Measurements from ENCODE around the gene GABPB1.
"Not testable (repeated sequence)": the region's sequence is repeated elsewhere in the genome, so short reads cannot be mapped to it uniquely, and the experiment has no call there.

Gene GABPB1

DNA sequence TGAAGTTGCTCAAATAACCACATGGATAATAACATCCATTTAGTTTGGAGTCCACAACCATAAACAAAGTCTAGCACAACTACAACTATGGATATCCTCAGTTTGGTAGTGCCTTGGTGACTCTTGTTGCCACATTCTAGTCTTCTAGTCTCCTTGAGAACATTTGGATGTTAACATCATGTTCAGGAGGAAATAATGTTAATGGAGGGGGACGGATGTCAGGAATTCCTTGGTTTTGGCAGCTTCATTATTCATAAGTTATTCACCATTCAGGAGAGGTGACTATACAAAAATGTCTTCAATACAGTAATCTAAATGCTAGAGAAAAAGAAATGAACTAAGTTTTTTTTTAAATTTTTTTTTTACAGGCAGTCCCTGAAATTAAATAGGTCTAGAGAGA, 26.4 kb upstream of the GABPB1 start:
- H3K4me1 ChIP-seq (ENCODE audit: control insufficient read depth in 1 of 2, insufficient read depth in 2 of 2, low read length in 2 of 2), result no peaks in the 10 kb centered on the region
- no peak overlapping the region for H2AK5ac ChIP-seq (ENCODE audit: low read length)
- H3K27ac ChIP-seq (ENCODE audit: low read depth, low read length), result no peak overlapping the region
- H3K18ac ChIP-seq (ENCODE audit: low read length), result no peak overlapping the region
- H3K79me2 ChIP-seq (ENCODE audit: control insufficient read depth, insufficient read depth, low read length, poor library complexity), result no peaks in the 10 kb centered on the region
- no CpG with 5 or more reads among the region's 1 CpG for WGBS (ENCODE audit: extremely low coverage, insufficient coverage, insufficient read length)
- no peak overlapping the region for H4K12ac ChIP-seq (ENCODE audit: low read depth, low read length)
- no peak overlapping the region for H4K8ac ChIP-seq (ENCODE audit: low read depth, low read length)
- H2BK120ac ChIP-seq (ENCODE audit: insufficient read depth, low read length, poor library complexity), result no peak overlapping the region
- H2BK12ac ChIP-seq (ENCODE audit: low read length), result no peak overlapping the region
- no peak overlapping the region for H3K14ac ChIP-seq (ENCODE audit: low read length)
- no peaks in the 10 kb centered on the region for H3K27me3 ChIP-seq (ENCODE audit: insufficient read depth, low read length)
- no peaks in the 10 kb centered on the region for H3K9me3 ChIP-seq (ENCODE audit: insufficient read depth, low read depth, low read length)
- no peak overlapping the region for H4K91ac ChIP-seq (ENCODE audit: low read depth, low read length)
- H3K9ac ChIP-seq (ENCODE audit: low read length), result no peak overlapping the region
- H3K4me3 ChIP-seq (ENCODE audit: low read depth, low read length), result no peak overlapping the region
- no peak overlapping the region for H2AFZ ChIP-seq (ENCODE audit: insufficient read depth, low read length, poor library complexity)
- DNase-seq, result no peak
- no peak overlapping the region for H3K4me2 ChIP-seq (ENCODE audit: low read length)
- H3K36me3 ChIP-seq (ENCODE audit: control insufficient read depth in 1 of 2, insufficient read depth in 2 of 2, low read length in 2 of 2), result no peaks in the 10 kb centered on the region
- no peak overlapping the region for H3K23ac ChIP-seq (ENCODE audit: low read length)
- no peak overlapping the region for H2BK5ac ChIP-seq (ENCODE audit: low read depth, low read length, poor library complexity)
- no peaks in the 10 kb centered on the region for H3K79me1 ChIP-seq (ENCODE audit: low read length)
- H3K4ac ChIP-seq (ENCODE audit: low read depth, low read length), result no peak overlapping the region

DNA sequence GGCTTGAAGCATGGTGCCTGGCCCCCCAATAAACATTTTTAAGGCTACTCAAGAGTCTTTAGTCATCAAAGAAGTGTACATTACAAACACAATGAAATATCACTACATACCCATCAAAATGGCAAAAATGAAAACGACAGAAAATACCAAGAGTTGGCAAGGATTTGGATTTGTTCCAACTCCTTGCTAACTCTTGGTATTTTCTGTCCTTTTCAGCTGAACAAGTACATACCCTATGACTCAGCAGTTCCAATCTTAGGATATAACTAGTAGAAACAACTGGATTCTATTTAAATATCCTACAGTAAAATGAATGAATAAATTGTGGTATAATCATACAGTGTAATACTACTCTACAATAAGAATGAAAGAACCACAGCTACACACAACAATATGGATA, 25.1 kb upstream of the GABPB1 start:
- H3K4me2 ChIP-seq (ENCODE audit: low read length), result no peak overlapping the region
- H2BK12ac ChIP-seq (ENCODE audit: low read length), result no peak overlapping the region
- H3K27me3 ChIP-seq (ENCODE audit: insufficient read depth, low read length), result no peaks in the 10 kb centered on the region
- no peak overlapping the region for H3K4me3 ChIP-seq (ENCODE audit: low read depth, low read length)
- no peak overlapping the region for H4K8ac ChIP-seq (ENCODE audit: low read depth, low read length)
- H2AFZ ChIP-seq (ENCODE audit: insufficient read depth, low read length, poor library complexity), result no peak overlapping the region
- no peak overlapping the region for H3K4ac ChIP-seq (ENCODE audit: low read depth, low read length)
- H2BK120ac ChIP-seq (ENCODE audit: insufficient read depth, low read length, poor library complexity), result no peak overlapping the region
- WGBS (ENCODE audit: extremely low coverage, insufficient coverage, insufficient read length), result no CpG with 5 or more reads among the region's 1 CpG
- H3K79me1 ChIP-seq (ENCODE audit: low read length), result no peaks in the 10 kb centered on the region
- H2BK5ac ChIP-seq (ENCODE audit: low read depth, low read length, poor library complexity), result no peak overlapping the region
- H4K91ac ChIP-seq (ENCODE audit: low read depth, low read length), result no peak overlapping the region
- H4K12ac ChIP-seq (ENCODE audit: low read depth, low read length), result no peak overlapping the region
- no peak overlapping the region for H3K27ac ChIP-seq (ENCODE audit: low read depth, low read length)
- no peaks in the 10 kb centered on the region for H3K36me3 ChIP-seq (ENCODE audit: control insufficient read depth in 1 of 2, insufficient read depth in 2 of 2, low read length in 2 of 2)
- DNase-seq, result no peak
- H3K23ac ChIP-seq (ENCODE audit: low read length), result no peak overlapping the region
- H3K18ac ChIP-seq (ENCODE audit: low read length), result no peak overlapping the region
- no peaks in the 10 kb centered on the region for H3K4me1 ChIP-seq (ENCODE audit: control insufficient read depth in 1 of 2, insufficient read depth in 2 of 2, low read length in 2 of 2)
- H3K14ac ChIP-seq (ENCODE audit: low read length), result no peak overlapping the region
- H3K9me3 ChIP-seq (ENCODE audit: insufficient read depth, low read depth, low read length), result no peaks in the 10 kb centered on the region
- H2AK5ac ChIP-seq (ENCODE audit: low read length), result no peak overlapping the region
- H3K79me2 ChIP-seq (ENCODE audit: control insufficient read depth, insufficient read depth, low read length, poor library complexity), result no peaks in the 10 kb centered on the region
- no peak overlapping the region for H3K9ac ChIP-seq (ENCODE audit: low read length)

DNA sequence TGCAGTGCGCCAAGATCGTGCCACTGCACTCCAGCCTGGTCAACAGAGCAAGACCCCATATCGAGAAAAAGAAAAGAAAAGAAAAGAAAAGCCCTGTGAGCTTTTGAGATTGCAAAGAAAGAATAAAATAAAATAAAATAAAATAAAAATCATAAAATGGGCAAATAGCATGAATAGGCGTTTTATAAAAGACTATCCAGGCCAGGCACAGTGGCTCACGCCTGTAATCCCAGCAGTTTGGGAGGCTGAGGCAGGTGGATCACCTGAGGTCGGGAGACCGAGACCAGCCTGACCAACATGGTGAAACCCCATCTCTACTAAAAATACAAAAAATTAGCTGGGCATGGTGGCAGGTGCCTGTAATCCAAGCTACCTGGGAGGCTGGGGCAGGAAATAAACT, 24.4 kb upstream of the GABPB1 start:
- not testable (repeated sequence) for H3K18ac ChIP-seq (ENCODE audit: low read length); H3K36me3 ChIP-seq (ENCODE audit: control insufficient read depth in 1 of 2, insufficient read depth in 2 of 2, low read length in 2 of 2); H3K79me2 ChIP-seq (ENCODE audit: control insufficient read depth, insufficient read depth, low read length, poor library complexity); H3K4ac ChIP-seq (ENCODE audit: low read depth, low read length); H3K4me1 ChIP-seq (ENCODE audit: control insufficient read depth in 1 of 2, insufficient read depth in 2 of 2, low read length in 2 of 2); H2AK5ac ChIP-seq (ENCODE audit: low read length); H3K23ac ChIP-seq (ENCODE audit: low read length); H3K9ac ChIP-seq (ENCODE audit: low read length); H3K9me3 ChIP-seq (ENCODE audit: insufficient read depth, low read depth, low read length); H2BK12ac ChIP-seq (ENCODE audit: low read length); H2BK5ac ChIP-seq (ENCODE audit: low read depth, low read length, poor library complexity); H3K14ac ChIP-seq (ENCODE audit: low read length); H4K12ac ChIP-seq (ENCODE audit: low read depth, low read length); H3K27me3 ChIP-seq (ENCODE audit: insufficient read depth, low read length); H2AFZ ChIP-seq (ENCODE audit: insufficient read depth, low read length, poor library complexity); H4K91ac ChIP-seq (ENCODE audit: low read depth, low read length); H2BK120ac ChIP-seq (ENCODE audit: insufficient read depth, low read length, poor library complexity); H3K79me1 ChIP-seq (ENCODE audit: low read length); H3K4me2 ChIP-seq (ENCODE audit: low read length); H3K4me3 ChIP-seq (ENCODE audit: low read depth, low read length); H4K8ac ChIP-seq (ENCODE audit: low read depth, low read length); H3K27ac ChIP-seq (ENCODE audit: low read depth, low read length); DNase-seq
- WGBS (ENCODE audit: extremely low coverage, insufficient coverage, insufficient read length), result no CpG with 5 or more reads among the region's 7 CpGs

GRCh38 chr15:50378776-50379175, 23.8 kb upstream of the GABPB1 start:
- H3K36me3 ChIP-seq (ENCODE audit: control insufficient read depth in 1 of 2, insufficient read depth in 2 of 2, low read length in 2 of 2), result no peaks in the 10 kb centered on the region
- H2BK12ac ChIP-seq (ENCODE audit: low read length), result no peak overlapping the region
- no peak overlapping the region for H4K8ac ChIP-seq (ENCODE audit: low read depth, low read length)
- no peak overlapping the region for H3K4me3 ChIP-seq (ENCODE audit: low read depth, low read length)
- no CpG with 5 or more reads among the region's 1 CpG for WGBS (ENCODE audit: extremely low coverage, insufficient coverage, insufficient read length)
- H4K12ac ChIP-seq (ENCODE audit: low read depth, low read length), result no peak overlapping the region
- H3K79me1 ChIP-seq (ENCODE audit: low read length), result no peaks in the 10 kb centered on the region
- no peaks in the 10 kb centered on the region for H3K27me3 ChIP-seq (ENCODE audit: insufficient read depth, low read length)
- no peaks in the 10 kb centered on the region for H3K79me2 ChIP-seq (ENCODE audit: control insufficient read depth, insufficient read depth, low read length, poor library complexity)
- no peaks in the 10 kb centered on the region for H3K9me3 ChIP-seq (ENCODE audit: insufficient read depth, low read depth, low read length)
- H3K18ac ChIP-seq (ENCODE audit: low read length), result no peak overlapping the region
- no peak overlapping the region for H4K91ac ChIP-seq (ENCODE audit: low read depth, low read length)
- no peak overlapping the region for H3K4ac ChIP-seq (ENCODE audit: low read depth, low read length)
- DNase-seq, result no peak
- H2BK5ac ChIP-seq (ENCODE audit: low read depth, low read length, poor library complexity), result no peak overlapping the region
- no peak overlapping the region for H3K23ac ChIP-seq (ENCODE audit: low read length)
- H3K27ac ChIP-seq (ENCODE audit: low read depth, low read length), result no peak overlapping the region
- H3K14ac ChIP-seq (ENCODE audit: low read length), result no peak overlapping the region
- no peak overlapping the region for H3K4me2 ChIP-seq (ENCODE audit: low read length)
- no peak overlapping the region for H2BK120ac ChIP-seq (ENCODE audit: insufficient read depth, low read length, poor library complexity)
- no peak overlapping the region for H2AFZ ChIP-seq (ENCODE audit: insufficient read depth, low read length, poor library complexity)
- H3K4me1 ChIP-seq (ENCODE audit: control insufficient read depth in 1 of 2, insufficient read depth in 2 of 2, low read length in 2 of 2), result no peaks in the 10 kb centered on the region
- no peak overlapping the region for H2AK5ac ChIP-seq (ENCODE audit: low read length)
- no peak overlapping the region for H3K9ac ChIP-seq (ENCODE audit: low read length)

Data from trophoblast cell (in vitro differentiated cells and primary cell).